ENCODE measurements around the gene UBE2O.
"Not testable (repeated sequence)": the region's sequence is repeated elsewhere in the genome, so short reads cannot be mapped to it uniquely, and the experiment has no call there.

Gene UBE2O

GRCh38 chr17:76366247-76366646, 86.7 kb downstream of the UBE2O start:
- no peak for DNase-seq

DNA sequence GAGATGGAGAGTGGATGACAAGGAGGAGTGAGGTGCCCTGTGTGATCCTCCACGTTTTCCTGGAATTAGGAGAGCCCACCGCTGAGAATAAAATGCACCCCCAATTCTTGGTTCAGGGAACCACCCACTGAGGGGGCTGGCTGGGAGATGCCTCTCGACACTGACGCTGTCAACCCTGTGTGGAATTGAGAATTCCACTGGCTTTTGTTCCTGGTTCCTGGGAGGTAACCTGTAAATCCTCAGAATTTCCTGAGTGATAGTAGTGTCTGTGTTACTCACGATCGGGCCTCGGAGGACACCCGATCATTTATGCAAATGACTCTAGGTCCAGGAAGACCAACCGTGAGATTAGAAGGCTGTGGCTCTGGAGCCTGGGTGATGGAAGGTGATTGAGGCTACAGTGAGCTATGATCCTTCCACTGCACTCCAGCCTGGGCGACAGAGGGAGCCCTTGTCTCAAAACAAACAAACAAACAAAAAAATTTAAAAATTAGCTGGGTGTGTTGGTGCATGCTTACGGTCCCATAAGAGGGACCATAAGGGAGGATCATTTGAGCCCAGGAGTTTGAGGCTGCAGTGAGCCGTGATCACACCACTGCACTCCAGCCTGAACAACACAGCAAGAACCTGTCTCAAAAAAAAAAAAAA, 87.6 kb downstream of the UBE2O start:
- peak; percentile 40 for DNase-seq

DNA sequence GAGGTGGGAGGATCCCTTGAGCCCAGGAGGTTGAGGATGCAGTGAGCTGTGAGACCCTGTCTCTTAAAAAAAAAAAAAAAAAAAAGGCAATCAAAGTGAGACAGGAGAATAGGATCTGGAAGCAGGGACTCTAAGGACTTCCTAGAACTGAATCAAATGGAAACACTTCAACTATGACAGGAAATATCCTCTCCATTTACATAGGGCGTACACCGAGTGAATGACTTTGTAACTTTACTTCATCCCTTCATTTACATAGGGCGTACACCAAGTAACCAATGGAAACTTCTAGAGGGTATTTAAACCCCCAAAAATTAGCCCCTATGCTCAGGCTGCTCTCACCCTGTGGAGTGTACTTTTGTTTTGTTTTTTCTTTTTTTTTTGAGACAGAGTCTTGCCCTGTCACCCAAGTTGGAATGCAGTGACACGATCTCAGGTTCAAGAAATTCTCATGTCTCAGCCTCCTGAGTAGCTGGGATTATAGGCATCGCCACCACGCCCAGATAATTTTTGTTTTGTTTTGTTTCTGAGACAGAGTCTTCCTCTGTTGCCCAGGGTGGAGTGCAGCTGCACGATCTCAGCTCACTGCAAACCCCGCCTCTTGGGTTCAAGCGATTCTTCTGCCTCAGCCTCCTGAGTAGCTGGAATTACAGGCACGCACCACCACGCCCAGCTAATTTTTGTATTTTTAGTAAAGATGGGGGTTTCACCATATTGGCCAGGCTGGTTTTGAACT, 89.7 kb downstream of the UBE2O start:
- DNase-seq = no peak

- DNase-seq = no peak
Observed at GRCh38 chr17:76360461-76360860, 92.5 kb downstream of the UBE2O start.

- not testable (repeated sequence) for DNase-seq
Observed at GRCh38 chr17:76359776-76360175, 93.2 kb downstream of the UBE2O start.

DNA sequence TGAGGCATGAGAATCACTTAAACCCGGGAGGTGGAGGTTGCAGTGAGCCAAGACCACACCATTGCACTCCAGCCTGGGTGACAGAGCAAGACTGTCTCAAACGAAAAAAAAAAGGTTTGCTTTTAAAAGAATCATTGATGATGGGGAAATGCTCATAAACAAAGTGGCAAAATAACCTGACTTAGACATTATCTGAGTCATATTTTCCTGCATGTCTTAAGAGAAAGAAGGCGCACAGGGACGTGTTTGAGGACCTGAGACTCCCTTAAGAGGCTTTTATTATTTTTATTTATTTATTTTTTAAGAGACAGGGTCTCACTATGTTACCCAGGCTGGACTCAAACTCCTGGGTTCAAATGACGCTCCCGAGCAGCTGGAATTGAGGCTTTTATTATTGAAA, 93.6 kb downstream of the UBE2O start:
- DNase-seq = no peak

- no peak for DNase-seq
Observed at GRCh38 chr17:76357597-76358158, 95.3 kb downstream of the UBE2O start.

- peak; percentile 47 for DNase-seq
Observed at GRCh38 chr17:76356803-76357456, 96.0 kb downstream of the UBE2O start.

DNA sequence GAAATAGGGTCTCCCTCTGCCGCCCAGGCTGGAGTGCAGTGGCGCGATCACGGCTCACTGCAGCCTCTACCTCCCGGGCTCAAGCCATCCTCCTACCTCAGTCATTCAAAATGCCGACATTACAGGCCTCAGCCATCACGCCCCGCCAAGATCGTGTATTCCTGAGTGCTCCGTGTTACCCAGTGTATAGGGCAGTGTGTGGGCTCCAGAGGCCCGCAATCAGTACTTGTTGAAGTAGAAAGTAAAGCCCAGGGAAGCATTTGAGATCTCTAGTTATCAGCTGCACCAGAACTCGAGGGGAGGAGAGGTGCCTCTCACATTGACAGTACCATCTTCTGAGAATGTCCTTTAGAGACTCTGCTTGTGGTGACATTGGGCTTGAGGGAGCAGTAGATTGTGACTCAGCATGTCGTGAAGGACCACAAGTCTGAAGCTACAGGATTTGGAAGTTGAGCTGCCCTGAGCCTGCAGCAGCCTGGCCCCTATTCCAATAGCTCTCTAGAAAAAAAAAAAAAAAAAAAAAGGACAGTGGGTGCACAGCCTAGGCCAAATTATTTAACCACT, 98.1 kb downstream of the UBE2O start:
- DNase-seq = peak; percentile 65

DNA sequence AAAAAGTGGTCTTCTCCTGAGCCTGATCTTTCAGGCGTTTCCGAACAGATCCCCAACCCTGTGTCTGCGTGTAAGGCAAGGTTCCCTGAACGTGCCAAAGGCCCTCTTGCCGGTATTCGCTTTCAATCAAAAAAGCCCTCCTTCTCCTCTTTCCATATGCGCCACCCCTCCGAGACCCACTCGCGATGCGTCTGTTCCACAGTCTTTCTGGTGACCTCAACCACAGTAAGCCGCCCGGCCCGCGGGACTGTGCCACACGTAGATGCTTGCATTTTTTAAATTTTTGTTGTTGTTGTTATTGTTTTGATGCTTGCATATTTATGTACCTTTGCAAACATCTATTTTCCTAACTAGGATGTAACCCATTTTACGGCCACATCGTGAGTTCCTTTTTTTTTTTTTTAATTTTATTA, 98.6 kb downstream of the UBE2O start:
- no peak for DNase-seq

DNA sequence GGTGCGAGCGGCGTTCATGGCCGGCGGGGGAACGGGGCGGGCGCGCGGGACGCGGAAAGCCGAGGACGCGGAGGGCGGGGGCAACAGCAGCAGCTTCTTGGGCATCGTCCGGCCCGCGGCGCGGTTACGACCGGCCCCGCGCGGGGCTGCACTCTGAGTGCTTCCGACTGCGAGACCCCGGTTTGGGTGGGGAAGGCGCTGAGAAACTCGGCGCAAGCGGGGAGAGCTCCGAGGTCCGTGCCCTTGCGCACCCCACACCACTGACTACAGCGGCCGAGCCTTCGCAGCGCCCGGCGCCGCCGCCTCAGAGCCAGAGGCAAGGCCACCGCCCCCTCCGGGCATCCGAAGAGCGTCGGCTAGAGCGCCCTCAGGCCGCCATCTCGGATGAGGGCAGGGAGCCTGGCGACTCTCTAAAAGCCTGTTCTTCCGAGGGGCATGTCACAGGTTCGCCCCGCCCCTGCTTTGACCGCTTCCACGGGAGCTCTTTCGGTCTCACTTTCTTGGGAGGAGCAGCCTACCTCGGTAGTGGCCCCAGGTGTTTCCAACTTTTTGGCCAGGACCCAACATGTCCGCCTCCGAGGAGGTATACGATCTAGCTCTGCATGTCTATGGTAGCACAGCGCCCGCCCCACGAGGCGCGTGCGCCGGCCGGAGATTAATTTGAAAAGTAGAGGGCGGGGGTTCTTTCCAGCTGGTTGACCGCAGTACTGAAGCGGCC, 99.2 kb downstream of the UBE2O start, which contains the start of gene PRPSAP1:
Gene PRPSAP1, minus strand, starts transcription at position 318 of the 718 bp plus-strand sequence. Its CDS starts 213 bp downstream, at position 105.
- peak; percentile 98 for DNase-seq

DNA sequence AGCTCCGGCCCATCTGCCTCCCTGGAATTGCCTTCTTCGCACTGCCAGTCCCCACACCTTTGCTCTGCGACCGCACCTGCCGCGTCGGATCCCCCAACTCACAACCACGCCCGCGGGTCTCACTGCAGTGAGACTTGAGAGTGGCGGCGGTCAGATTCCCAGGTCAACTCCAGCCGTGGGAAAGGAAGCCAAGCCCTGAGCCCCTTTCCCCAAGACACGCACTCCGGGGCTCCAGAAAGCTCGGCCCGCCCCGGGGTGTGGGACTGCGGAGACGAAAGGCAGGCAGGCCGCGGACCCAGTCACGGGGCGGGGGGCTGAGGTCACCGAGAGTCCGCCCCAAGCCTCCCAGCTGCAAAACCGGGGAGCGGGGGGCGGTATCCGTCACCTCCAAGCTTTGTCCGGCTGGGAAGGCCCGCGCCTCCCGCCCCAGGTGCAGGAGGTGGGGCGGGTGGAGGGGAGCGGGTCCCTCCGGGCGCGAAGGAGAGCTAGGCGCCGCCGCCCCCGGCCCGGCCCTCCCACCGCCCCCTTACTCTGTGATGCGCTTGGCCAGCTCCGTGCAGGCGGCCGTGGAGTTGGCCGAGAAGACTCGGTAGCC, 99.9 kb downstream of the UBE2O start:
- peak; percentile 69 for DNase-seq

DNA sequence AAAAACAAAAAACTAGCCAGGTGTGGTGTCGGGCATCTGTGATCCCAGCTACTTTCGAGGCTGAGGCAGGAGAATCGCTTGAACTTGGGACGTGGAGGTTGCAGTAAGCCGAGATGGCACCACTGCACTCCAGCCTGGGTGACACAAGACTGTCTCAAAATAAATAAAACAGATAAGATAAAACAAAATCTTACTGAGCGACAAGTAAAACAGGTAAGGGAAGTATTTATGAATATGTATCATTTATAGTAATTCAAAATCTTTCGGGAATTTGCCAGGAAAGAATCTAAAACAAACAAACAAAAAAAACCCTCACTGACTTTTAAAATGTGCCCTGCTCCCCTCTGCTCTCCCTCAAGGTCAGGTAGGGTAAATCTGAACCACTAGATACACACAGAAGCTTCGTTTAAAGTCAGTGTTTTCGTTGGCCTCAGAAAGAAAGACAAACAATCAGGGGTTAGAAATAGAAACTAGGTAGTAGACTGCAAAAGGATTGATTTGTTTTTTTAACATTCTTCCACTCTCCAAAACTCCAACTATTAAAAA, 101.4 kb downstream of the UBE2O start:
- DNase-seq = no peak

DNA sequence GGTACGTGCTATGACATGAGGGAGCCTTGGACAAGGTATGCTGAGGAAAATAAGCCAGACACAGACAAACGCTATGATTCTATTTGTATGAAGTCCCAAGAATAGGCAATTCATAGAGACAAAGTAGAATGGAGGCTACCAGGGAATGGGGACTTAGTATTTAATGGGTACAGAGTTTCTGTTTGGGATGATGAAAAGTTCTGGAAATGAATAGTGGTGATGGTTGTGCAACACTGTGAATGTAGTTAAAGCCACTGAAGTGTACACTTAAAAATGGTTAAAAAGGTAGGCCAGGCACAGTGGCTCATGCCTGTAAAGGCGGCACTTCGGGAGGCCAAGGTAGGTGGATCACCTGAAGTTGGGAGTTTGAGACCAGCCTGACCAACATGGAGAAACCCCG, 102.5 kb downstream of the UBE2O start:
- no peak for DNase-seq

GRCh38 chr17:76346936-76347335, 106.0 kb downstream of the UBE2O start:
- not testable (repeated sequence) for DNase-seq

GRCh38 chr17:76345377-76345974, 107.5 kb downstream of the UBE2O start:
- peak; percentile 25 for DNase-seq

DNA sequence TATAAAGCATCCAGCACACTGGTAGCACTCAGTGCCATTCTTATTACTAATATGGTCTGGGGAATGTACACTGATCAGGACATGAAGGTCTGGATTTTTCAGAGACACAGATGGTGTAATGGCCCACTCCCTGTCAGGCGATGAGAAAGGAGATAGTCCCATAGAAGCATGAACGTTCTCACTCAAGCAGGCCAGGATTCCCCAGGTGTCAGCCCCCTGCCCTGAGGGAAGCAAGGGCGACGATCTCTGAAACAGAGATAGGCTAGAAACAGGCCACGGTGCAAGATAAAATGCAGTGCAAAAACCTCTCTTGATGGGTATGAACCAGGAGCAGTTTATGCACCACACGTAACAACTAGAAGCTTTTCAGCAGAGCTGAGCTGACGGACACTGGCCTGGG, 109.8 kb downstream of the UBE2O start:
- DNase-seq = no peak

- no peak for DNase-seq
Observed at GRCh38 chr17:76341301-76341700, 111.7 kb downstream of the UBE2O start.
